Measurements from ENCODE around the gene PIH1D1. TPM values are rescaled to one million over a fixed set of nuclear protein-coding genes. Genes with fewer than 3 reads are reported as not detected.

The PIH1D1 gene
- 98.8 and 111 TPM in 2 replicates for total RNA-seq

GRCh38 chr19:49451430-49452181 is at the start of gene PIH1D1:
TSS of gene PIH1D1 (minus strand) at chr19:49451814. CDS start at chr19:49451574, 240 bp downstream.

GRCh38 chr19:49487277-49488045 is 35.8 kb upstream of the PIH1D1 start, which contains the start of gene RPL13A:
TSS of gene RPL13A (plus strand) at chr19:49487608. CDS start at chr19:49487630, 22 bp downstream.

GRCh38 chr19:49473868-49474541 is 22.4 kb upstream of the PIH1D1 start, which contains the start of gene FLT3LG:
TSS of gene FLT3LG (plus strand) at chr19:49474215. CDS start at chr19:49474640, 425 bp downstream.

GRCh38 chr19:49453013-49453756 is 1.6 kb upstream of the PIH1D1 start, which contains the start of gene ALDH16A1:
TSS of gene ALDH16A1 (plus strand) at chr19:49453225. CDS start at chr19:49453332, 107 bp downstream.

GRCh38 chr19:49441210-49441959 is 10.2 kb downstream of the PIH1D1 start, which contains the start of gene SLC17A7:
TSS of gene SLC17A7 (minus strand) at chr19:49441527. CDS start at chr19:49441379, 148 bp downstream.

GRCh38 chr19:49425178-49425577 is 26.4 kb downstream of the PIH1D1 start, which contains the start of gene GFY:
TSS of gene GFY (plus strand) at chr19:49425388. CDS start at chr19:49426431, 1,043 bp downstream.

GRCh38 chr19:49423071-49423984 is 28.3 kb downstream of the PIH1D1 start, which contains the start of gene PTH2:
TSS of gene PTH2 (minus strand) at chr19:49423441. CDS start at chr19:49423339, 102 bp downstream.

Small RNA genes lying within 50 kb of the gene (small RNA-seq; reads per million reads assigned to genes)
- 10.8 reads per million, percentile 96 among the genes with 10 or more reads in this experiment for gene MIR150
- not detected for gene SNORD32A
- not detected for gene SNORD33
- gene SNORD34, result not detected
- gene SNORD35A, result not detected
- not detected for gene SNORD35B

Other genes starting within 250 kb of the PIH1D1 start
- 0.96 and 0.98 TPM in 2 replicates for gene SLC6A16, start 126.6 kb downstream of the PIH1D1 start, total RNA-seq
- gene CD37, start 116.4 kb downstream of the PIH1D1 start, total RNA-seq, result not detected in 2 replicates
- gene TEAD2, start 89.4 kb downstream of the PIH1D1 start, total RNA-seq, result 69.8 and 95.7 TPM in 2 replicates
- 0.98 TPM in 1 of 2 replicates, not detected in the other for gene DKKL1, start 87.9 kb downstream of the PIH1D1 start, total RNA-seq
- not detected in 2 replicates for gene KASH5, start 63.6 kb downstream of the PIH1D1 start, total RNA-seq
- gene PTH2, start 28.4 kb downstream of the PIH1D1 start, total RNA-seq, result not detected in 2 replicates
- not detected in 2 replicates for gene GFY, start 26.4 kb downstream of the PIH1D1 start, total RNA-seq
- gene SLC17A7, start 10.3 kb downstream of the PIH1D1 start, total RNA-seq, result not detected in 2 replicates
- 34.9 and 38.8 TPM in 2 replicates for gene ALDH16A1, start 1.4 kb upstream of the PIH1D1 start, total RNA-seq
- gene FLT3LG, start 22.4 kb upstream of the PIH1D1 start, total RNA-seq, result 1.7 and 3.3 TPM in 2 replicates
- 2,277 and 3,319 TPM in 2 replicates for gene RPL13A, start 35.8 kb upstream of the PIH1D1 start, total RNA-seq
- gene RPS11, start 44.6 kb upstream of the PIH1D1 start, total RNA-seq, result 3,071 and 4,093 TPM in 2 replicates
- gene FCGRT, start 60.8 kb upstream of the PIH1D1 start, total RNA-seq, result 88.0 and 140 TPM in 2 replicates
- 20.3 and 62.4 TPM in 2 replicates for gene RCN3, start 76.2 kb upstream of the PIH1D1 start, total RNA-seq
- gene NOSIP, start 128.7 kb upstream of the PIH1D1 start, total RNA-seq, result 171 and 222 TPM in 2 replicates
- gene PRRG2, start 129.5 kb upstream of the PIH1D1 start, total RNA-seq, result 6.5 and 8.5 TPM in 2 replicates
- 5.3 and 5.9 TPM in 2 replicates for gene PRR12, start 139.4 kb upstream of the PIH1D1 start, total RNA-seq
- gene RRAS, start 188.3 kb upstream of the PIH1D1 start, total RNA-seq, result 30.6 and 65.3 TPM in 2 replicates
- 19.4 and 35.6 TPM in 2 replicates for gene SCAF1, start 190.4 kb upstream of the PIH1D1 start, total RNA-seq
- 38.5 and 43.2 TPM in 2 replicates for gene IRF3, start 214.0 kb upstream of the PIH1D1 start, total RNA-seq
- 9.4 and 9.5 TPM in 2 replicates for gene BCL2L12, start 214.1 kb upstream of the PIH1D1 start, total RNA-seq
- 388 and 419 TPM in 2 replicates for gene PRMT1, start 225.5 kb upstream of the PIH1D1 start, total RNA-seq
- 0.98 and 1.9 TPM in 2 replicates for gene ADM5, start 237.8 kb upstream of the PIH1D1 start, total RNA-seq
- 22.9 and 25.0 TPM in 2 replicates for gene CPT1C, start 239.3 kb upstream of the PIH1D1 start, total RNA-seq

All from vein endothelial cell (primary cell).